Measurements from ENCODE around the gene UBE2L5.

The UBE2L5 gene

DNA sequence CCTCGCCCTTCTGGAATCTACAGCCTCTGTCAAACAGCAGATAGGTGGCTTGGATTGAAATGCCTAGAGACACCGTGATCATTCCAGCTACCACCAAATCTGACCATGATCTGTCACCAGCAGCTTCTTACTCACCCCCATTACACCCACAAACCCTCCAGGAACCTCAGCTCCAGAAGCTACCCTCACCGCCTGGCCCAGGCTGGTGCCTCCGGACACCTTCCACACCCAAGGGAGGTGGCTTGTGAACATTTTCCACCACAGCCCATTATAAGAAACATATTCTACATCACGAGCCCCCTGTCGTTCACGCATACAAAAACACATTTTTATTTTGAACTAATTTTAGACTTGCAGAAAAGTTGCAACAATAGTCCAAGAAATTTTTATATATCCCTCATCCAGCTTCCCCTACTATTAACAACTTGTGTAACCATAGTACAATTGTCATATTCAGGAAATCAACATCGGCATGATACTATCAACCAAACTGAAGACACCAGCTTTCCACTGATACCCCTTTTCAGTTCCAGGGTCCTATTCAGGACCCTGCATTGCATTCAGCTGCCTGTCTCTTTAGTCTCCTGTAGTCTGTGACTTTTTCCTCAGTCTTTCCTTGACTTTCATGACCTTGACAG is 15.4 kb upstream of the UBE2L5 start:
- no peak for DNase-seq

DNA sequence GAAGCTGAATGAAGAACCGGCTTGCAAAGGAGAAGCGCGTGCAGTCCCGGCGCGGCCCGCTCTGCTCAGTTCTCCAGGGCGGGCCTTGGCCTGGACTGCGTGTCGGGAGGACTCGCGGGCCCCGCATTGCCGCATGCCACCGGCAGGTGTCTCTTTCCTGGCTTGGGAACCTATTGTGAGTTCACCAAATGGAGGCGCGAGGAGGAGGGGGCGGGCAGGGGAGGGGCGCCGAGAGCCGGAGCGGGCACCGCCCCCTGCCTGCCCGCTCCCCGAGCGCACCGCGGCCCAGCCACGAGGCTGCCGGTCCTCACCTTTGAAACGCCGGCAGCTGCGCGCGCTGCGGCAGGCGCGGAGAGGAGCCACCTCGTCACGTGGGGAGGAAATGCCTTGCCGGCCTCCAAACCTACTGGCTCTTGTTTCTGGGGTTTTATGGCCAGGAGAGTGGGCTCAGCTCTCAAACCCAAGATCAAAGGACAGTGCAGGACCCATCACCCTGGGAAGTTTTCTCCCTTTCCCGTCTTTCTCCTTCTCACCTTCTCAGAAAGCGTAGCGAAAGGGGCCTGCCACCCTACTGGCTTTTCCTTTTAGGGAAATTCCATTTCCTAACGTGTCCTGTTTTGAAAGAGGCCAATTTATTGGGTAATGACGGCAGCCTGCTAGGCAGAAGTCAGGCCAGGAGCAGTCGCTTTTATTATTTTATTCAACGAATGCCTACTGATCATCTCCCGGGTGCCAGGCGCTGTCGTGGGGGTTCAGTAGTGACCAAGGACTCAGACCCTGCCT is 13.8 kb upstream of the UBE2L5 start:
- DNase-seq = peak; percentile 95 to 96

DNA sequence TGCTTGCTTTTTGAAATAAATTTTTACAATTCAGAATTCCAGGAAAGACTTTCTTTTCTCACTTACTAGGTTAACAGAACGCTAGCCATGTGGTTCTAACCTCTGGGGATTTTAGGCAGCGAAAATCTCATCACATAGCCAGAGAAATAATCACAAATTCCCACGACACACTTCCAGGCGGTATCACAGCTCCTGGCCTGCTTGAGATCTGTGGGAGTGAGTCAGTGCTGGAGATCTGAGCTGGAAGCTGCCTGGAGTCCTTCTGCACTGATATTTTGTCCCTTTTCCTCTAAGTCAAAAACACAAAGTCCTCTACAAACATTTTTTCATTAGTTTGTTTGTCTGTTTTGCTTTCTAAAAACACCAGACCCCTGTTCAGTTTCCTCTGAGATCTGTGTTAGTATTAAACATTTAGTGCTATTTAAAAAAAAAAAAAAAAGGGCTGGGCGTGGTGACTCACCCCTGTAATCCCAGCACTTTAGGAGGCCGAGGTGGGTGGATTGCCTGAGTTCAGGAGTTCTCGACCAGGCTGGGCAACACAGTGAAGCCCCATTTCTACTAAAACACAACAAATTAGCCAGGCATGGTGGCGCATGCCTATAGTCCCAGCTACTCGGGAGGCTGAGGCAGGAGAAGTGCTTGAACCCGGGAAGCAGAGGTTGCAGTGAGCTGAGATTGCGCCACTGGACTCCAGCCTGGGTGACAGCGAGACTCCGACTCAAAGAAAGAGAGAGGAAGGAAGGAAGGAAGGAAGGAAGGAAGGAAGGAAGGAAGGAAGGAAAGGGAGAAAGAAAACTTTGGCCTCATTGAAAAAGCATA is 12.2 kb upstream of the UBE2L5 start:
- no peak for DNase-seq

DNA sequence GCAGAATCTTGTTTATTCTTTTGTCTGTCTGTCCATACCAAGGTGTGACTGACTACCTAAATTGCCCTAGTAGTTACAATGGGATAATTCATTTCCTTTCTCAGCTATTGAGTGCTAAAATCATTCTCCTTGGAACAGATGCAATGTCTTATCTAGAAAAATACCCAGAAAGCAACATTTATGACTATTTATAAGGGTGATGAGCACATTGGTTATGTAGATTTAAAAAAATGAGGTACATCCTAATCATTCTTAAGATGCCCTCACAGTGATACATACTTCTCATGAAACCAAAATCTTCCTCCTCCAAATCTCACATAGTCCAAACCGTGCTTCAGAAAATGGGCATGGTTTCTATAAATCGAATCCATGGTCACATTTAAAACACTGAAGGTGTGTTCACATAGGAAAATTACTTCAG is 11.6 kb upstream of the UBE2L5 start:
- no peak for DNase-seq

DNA sequence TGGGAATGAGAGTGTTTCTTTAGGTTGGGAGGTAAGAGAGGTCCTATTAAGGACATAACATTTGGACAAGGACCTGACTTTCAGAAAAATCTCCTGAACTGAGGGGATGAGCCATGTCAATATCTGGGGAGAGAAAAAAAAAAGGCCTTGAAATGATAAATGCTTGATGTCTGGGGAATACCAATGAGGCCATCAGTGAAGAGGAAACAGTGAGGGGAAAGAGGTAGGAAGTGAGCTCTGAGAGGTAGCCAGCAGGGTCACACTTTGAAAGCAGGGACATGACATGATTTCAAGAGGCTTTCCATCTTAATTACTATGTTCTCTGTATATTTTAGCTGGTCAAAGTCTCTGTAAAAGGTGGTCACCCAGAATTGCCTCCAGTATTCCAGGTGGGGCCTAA is 9.9 kb upstream of the UBE2L5 start:
- DNase-seq = no peak

DNA sequence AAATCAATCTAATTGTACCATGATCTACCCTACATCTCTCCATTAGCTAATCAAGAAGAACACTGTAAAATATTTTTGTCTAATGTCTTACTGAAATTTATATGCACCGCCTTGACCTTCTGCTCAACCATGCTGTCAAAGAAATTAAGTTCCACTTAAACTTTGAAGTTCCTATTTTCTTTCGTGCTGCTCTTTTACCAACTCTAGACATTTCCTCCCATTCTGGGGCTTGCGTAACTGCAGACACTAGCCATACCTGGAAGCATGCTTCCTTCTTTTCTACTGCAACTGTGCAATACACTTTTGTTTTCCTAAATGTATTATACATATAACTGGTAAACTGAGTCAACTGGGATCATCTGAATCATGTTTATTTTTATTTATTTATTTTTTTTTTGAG is 8.5 kb upstream of the UBE2L5 start:
- DNase-seq = no peak

DNA sequence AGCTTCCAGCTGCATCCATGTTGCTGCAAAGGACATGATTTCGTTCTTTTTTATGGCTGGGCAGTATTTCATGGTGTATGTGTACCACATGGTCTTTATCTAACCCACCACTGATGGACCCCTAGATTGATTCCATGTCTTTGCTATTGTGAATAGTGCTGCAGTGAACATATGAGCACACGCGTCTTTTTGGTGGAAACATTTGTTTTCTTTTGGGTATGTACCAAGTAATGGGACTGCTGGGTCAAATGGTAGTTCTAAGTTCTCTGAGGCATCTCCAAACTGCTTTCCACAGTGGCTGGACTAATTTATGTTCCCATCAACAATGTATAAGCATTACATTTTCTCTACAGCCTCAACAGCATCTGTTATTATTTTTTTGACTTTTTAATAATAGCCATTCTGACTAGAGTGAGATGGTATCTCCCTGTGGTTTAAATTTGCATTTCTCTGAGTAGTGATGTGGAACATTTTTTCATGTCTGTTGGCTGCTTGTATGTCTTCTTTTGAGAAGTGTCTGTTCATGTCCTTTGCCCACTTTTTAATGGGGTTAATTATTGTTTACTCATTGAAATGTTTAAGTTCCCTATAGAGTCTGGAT is 6.8 kb upstream of the UBE2L5 start:
- no peak for DNase-seq

DNA sequence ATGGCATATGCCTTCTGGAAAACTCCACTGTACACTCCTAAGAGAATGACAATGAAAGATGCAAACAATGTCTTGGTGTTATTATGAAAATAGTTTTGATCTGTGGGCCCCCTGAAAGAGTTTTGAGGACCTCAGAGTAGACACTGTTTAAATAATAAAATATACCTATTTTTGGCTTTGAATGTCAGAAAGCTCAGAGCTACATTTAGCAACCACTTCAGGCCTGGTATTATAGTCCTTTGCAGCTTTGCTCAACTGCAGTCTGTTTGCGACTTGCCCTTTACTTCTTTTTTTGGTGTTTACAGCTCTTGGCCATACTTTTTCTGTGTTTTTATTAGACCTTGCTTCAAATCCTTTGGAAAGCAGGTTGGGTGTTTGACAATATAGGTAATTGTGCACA is 5.8 kb upstream of the UBE2L5 start:
- no peak for DNase-seq

DNA sequence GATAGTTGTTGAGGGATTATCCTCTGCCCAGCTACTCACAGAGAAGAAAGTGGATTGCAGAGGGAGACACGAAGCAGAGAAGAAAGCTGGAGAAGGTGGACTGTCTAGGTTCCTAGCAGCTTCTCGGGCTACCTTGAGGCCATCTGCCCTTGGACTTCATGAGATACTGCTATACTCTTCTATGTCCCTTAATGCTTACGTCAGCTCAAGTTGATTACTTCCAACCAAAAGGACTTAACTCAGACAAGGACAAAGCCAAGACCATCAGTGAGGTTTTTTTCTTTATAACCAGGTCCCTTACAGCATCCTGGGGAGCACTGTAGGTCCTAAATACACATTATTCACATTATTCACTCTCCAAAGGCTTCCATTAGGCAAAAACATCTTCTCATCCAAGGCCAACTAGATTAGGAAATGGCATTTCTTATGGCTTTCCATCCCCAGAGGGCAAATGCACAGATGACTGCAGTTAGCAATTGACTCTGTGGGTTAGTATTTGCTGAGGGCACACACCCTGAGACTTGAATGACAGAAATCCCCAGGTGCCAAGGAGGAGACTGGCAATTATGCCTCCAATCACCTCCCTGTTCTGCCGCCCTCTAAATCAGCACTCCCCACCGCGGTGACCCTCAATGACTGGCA is 4.1 kb upstream of the UBE2L5 start:
- no peak for DNase-seq

DNA sequence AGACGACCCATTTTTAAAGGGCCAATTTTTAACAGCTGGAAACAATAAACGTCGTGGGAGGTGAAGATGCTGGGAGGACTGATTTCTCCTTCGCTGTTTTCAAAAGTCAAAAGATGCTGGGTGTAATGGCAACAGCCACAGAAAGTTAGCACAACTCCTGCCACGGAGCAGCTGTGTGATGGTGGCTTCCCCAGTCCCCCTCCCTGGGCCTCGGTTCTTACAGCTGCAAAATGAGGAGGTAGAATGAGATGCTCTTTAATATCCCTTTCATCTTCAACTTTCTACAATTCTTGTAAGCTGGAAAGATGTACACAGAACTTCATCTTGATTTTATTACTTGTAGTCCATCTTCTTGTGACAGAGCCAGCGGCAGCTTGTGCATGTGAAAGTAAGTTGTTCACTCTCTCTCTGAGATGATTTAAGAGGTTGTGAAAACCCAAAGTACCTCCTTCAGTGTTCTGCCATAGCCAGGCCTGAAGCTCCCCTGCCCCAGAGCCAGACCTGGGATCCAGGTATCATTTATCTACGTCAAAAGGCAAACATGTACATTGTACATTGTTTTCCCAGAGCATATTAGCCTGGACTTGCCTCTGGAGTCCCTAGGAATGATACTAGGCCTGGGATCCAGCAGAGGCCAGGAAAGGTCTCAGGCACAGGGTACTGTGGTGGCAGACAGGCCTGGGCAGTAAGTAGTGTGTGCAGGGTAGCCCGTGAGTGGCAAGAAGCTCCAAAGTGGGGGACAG is 3.4 kb upstream of the UBE2L5 start:
- no peak for DNase-seq

DNA sequence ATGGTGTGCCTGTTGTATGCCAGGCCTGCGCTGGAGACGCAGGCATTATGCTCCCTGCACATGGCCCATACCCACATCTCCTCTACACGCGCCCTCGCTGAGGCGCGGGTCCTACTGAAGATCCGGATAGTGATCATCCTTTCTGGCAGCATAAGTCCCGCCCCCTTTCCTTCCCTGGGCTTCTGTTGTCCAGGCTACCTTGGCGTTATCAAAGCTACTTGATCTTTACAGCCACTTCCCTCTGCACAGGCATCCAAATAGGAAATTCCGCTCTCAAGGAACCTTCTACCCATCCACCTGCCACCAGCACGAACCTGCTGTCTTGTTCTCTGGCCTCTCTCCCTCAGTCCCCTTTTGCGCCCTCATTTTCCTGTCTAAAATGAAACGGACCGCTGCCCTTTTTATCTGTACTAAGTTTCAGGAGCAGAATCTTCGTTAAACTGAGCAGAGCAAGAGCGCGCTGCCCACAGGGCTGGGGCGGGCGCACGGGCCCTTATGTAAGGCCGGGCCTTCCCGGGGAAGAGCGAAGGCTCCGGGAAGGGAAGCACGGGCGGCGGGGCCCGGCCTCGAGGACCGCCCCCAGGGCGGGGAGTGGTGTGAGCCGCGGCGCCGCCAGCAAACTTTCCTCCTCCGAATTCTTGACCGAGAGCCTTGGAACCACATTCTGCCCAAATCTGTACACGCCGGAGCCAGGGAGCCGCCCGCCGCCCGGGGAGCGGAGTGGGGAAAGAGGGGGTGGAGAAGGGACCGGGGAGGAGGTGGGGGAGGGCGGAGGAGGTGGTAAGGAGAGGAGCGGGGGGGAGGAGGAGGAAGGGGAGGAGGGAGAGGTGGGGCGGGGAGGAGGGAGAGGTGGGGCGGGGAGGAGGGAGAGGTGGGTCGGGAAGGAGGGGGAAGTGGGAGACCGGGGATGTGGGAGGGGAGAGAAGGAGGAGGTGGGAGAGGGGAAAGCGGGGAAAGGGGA is 920 bp upstream of the UBE2L5 start:
- DNase-seq = peak; percentile 52 to 56

DNA sequence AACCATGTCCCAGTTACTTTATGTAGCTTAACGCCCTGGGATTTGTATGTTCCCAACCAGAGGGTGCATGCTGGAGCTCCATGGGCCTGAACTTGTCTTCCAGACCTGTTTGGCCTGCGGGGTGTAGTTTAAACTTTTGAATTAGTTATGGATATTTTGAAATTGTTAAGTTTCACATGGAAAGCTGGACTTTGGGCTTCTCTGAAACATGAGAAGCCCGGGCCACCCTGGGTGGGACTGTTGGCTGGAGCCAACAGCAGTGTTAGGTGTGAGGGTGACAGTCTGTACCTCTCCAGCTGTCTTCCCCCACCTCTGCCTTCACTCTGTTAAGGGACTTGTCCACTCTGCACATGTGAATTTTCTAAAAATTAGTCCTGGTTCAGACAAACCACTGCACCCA is 1.6 kb downstream of the UBE2L5 start:
- DNase-seq = no peak

DNA sequence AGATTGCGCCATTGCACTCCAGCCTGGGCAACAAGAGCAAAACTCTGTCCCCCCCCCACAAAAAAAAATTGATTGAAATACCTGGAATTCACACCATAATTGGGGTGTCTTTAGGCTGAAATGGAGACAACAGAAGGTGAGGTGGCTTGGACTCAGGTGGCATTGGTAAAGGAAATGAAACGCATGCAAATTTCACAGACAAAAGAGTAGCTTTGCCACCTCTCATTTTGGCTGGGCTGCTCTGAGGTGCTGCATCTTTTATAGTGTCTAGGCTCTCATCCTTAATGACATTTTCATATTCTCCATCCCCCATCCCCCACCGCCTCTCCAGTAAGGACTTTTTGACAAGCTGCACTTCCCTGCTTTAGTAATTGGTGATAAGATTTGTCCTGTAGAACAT is 6.9 kb downstream of the UBE2L5 start:
- DNase-seq = no peak

DNA sequence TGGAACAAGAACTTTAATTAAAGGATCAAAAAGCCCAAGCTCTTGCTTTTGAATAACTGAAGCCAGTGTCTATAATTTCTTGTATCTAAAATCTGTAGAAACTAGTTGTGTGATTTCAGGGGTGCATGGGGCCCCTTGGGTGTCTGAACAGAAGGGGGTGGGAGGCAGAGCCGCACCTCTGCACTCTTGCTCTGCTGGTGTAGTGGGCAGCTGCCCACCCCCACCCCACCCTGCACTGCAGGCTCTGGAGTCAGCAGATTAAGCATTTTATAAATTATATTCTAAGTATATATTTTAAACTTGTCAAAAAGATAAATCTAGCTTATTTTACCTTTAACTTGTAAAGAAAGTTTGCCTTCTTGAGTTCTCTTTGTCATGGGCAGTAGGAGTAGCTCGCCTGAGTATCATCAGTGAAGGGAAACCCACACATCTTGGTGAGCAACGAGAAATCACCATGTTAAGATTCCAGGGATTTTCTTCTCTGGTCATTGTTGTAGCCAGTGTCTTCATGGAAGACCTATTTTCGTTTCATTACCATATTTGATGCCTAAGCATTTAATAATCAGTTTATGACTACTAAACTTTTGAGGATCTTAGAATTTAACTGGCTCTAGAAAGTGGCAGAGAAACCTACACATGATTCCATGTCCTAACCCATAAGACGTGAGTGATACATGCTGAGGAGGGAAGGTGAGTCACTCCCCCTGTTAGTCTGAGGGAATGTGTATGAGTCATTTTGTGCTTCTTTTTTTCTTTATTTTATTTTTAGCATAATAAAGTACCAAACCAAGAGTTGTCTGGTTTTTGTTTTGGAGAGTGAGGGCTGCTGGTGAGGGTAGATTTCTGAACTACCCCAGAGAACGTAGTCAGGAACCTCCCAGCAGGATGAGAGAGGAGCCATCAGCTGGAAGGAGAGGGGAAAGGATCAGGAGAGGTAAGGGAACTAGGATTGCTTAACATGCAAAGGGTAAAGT is 7.7 kb downstream of the UBE2L5 start:
- peak in 1 of 2 experiments; percentile 35 for DNase-seq

DNA sequence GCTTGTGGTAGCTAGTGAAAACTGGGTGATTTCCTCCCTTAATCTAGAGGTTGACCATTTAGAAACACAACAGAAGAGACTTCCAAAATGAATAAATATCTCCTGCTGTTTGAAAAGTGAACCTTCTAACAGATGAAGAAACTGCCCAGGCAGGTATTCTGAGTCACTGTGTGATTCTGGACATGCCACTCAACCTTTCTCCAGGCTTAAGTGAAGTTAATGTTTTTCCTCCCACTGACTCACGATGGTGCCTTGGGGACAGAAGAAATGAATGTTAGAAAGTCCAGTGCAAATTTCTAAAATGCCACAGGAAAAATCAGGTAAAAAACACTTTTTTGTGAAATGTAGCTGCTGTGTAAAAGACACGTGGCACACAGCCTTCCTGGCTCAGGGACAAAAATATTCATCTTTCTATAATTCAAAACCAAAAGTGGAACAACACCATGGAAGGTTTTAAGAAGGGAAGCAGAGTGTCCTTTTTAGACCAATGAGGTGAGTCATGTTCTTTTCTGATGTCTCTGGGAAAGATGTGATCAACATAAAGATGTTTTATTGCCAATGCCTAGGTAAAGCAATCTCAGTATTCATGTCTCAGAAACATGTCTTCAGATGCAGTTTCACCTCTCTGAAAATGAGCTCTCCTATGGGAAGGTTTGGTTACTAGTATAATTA is 9.1 kb downstream of the UBE2L5 start:
- DNase-seq = no peak

DNA sequence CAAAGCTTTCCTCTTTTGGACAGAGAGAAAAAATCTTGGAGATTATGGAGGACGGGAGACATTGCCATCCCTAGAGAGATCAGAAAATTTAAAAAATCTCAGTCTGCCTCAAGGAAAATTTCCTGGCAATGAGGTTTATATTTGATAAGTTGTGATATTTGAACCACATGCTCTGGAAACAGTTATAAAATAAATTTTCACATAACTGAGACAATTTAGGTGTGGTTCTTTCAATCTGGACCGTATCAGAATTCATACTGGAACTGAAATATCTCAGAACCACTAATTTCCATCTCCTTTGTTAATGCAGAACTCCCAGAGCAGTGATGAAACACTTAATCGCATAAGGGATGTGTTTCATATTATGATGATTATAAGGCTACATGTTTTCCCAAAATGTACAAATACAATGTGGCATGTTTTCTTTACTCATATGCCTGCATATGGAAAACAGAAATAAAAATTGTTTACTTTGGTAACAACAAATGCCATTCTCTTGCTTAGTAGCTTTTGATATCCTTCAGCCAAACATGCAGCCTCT is 13.7 kb downstream of the UBE2L5 start:
- no peak for DNase-seq

DNA sequence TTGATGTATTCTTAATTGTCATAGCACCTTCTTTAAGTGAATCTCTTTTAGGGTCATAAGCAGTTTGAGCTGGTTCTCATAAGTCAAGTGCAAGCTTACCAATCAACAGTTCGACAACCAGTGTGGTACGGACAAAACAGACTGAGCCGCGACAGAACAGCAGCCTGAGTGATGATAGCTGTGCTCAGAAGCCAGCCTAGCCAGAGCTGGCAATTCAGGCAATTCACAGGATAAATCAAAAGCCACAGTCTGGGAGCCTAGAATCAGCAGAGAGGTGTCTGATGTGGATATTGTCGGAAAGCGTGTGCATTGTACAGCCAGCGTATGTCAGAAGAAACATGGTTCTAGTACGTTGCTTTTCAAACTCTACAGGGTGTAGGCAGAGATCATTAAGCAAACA is 14.9 kb downstream of the UBE2L5 start:
- no peak for DNase-seq

DNA sequence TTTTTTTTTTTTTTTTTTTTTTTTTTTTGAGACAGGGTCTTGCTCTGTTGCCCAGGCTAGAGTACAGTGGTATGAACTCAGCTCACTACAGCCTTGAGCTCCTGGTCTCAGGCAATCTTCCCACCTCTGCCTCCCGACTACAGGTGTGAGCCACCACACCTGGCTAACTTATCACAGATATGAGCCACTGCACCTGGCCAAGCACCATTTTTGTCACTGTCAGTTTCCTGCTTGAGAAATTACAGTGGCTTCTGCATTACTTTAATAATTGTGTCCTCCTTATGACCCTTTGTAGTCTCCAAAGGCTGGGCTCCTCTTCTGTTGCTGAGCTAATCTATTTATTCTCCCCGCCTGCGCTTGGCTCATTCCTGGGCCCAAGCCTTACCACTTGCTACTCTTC is 16.0 kb downstream of the UBE2L5 start:
- DNase-seq = no peak

Data from activated CD4-positive, alpha-beta T cell treated with anti-CD3 and anti-CD28 coated beads, Interleukin-2, amount 50 U/mL, for 48 hours (primary cell).